ENCODE data around the gene C2CD2. TPM values are rescaled to one million over a fixed set of nuclear protein-coding genes. Genes with fewer than 3 reads are reported as not detected.

Gene C2CD2
- polyA plus RNA-seq, 1 of the 3 experiments (the other 2 are of a cell fraction), result 9.7 TPM

GRCh38 chr21:41956926-41957729 is 3.3 kb upstream of the C2CD2 start:
- no peaks in the 10 kb centered on the region for H3K36me3 ChIP-seq (replicated peaks in 1 of 2; ENCODE audit: control insufficient read depth in 1 of 2, insufficient read depth in 2 of 2, low read length in 1 of 2)
- peak overlapping the region; percentile 51 for H3K4me2 ChIP-seq
- DNase-seq, result no peak
- H3K4me3 ChIP-seq (ENCODE audit: low read depth in 2 of 2, low read length in 1 of 2), result no peak overlapping the region
- TF ChIP-seq NFIC (IDR thresholded peaks at IDR 0.05; ENCODE audit: borderline replicate concordance) (0 out of 2 replicates have a peak, but pooled peaks have one; percentile 12), CTCF (IDR thresholded peaks at IDR 0.05) (peak; percentile 6; the same call in 1 of the 2 replicates), MAX (IDR thresholded peaks at IDR 0.05; ENCODE audit: low read depth) (no peak), TAF1 (IDR thresholded peaks at IDR 0.05; ENCODE audit: borderline replicate concordance, low read depth, low read length) (no peak), SMC3 (IDR thresholded peaks at IDR 0.05; ENCODE audit: low read depth, low read length) (no peak), TCF12 (IDR thresholded peaks at IDR 0.05) (0 out of 2 replicates have a peak, but pooled peaks have one; percentile 42), PBX3 (IDR thresholded peaks at IDR 0.05) (peak; percentile 37; the same call in 1 of the 2 replicates)
- H3K79me2 ChIP-seq (ENCODE audit: insufficient read depth), result peaks cover 10% of the 10 kb centered on the region
- H4K20me1 ChIP-seq (ENCODE audit: insufficient read depth), result no peaks in the 10 kb centered on the region
- peak overlapping the region; percentile 28; the same call in 1 of the 2 replicates for H3K9ac ChIP-seq
- no peaks in the 10 kb centered on the region for H3K27me3 ChIP-seq (ENCODE audit: insufficient read depth)
- peaks cover 32% of the 10 kb centered on the region for H3F3A ChIP-seq (replicated peaks; ENCODE audit: insufficient read depth)
- CTCF ChIA-PET, result interaction anchor here (0.6 kb wide), 1 partner anchor 1541 kb away, joined by 3 read pairs; no protein-coding TSS in a partner anchor
- no peaks in the 10 kb centered on the region for H3K9me2 ChIP-seq
- peak overlapping the region; percentile 32 for H2AFZ ChIP-seq (ENCODE audit: low read depth)
- POLR2A ChIA-PET, result no interaction called here
- 70% methylated on average over 8 of the region's 9 CpGs for WGBS (ENCODE audit: low lambda C conversion rate)
- peak overlapping the region; percentile 44 to 87; a peak in 3 of 4 replicates for H3K27ac ChIP-seq (ENCODE audit: low read depth in 2 of 2, low read length in 1 of 2)
- H3K4me1 ChIP-seq (ENCODE audit: control insufficient read depth in 1 of 2, insufficient read depth in 2 of 2, low read depth in 1 of 2, low read length in 1 of 2), result peaks cover 17 to 32% of the 10 kb centered on the region in 2 experiments; a peak in 3 of 4 replicates
- no peaks in the 10 kb centered on the region for H3K9me3 ChIP-seq

GRCh38 chr21:41955516-41955915 is 1.7 kb upstream of the C2CD2 start:
- no peak overlapping the region for H3K9ac ChIP-seq
- no peak overlapping the region for H3K27ac ChIP-seq (ENCODE audit: low read depth in 2 of 2, low read length in 1 of 2)
- ChIA-PET CTCF (no interaction called here), POLR2A (no interaction called here)
- H3K9me2 ChIP-seq, result no peaks in the 10 kb centered on the region
- no peaks in the 10 kb centered on the region for H4K20me1 ChIP-seq (ENCODE audit: insufficient read depth)
- H3K27me3 ChIP-seq (ENCODE audit: insufficient read depth), result no peaks in the 10 kb centered on the region
- H2AFZ ChIP-seq (ENCODE audit: low read depth), result no peak overlapping the region
- 96% methylated on average over 10 of the region's 10 CpGs for WGBS (ENCODE audit: low lambda C conversion rate)
- no peak overlapping the region for H3K4me2 ChIP-seq
- H3K4me3 ChIP-seq (ENCODE audit: low read depth in 2 of 2, low read length in 1 of 2), result no peak overlapping the region
- no peaks in the 10 kb centered on the region for H3K36me3 ChIP-seq (replicated peaks in 1 of 2; ENCODE audit: control insufficient read depth in 1 of 2, insufficient read depth in 2 of 2, low read length in 1 of 2)
- peaks cover 32% of the 10 kb centered on the region for H3F3A ChIP-seq (replicated peaks; ENCODE audit: insufficient read depth)
- no peaks in the 10 kb centered on the region for H3K9me3 ChIP-seq
- H3K79me2 ChIP-seq (ENCODE audit: insufficient read depth), result peaks cover 26% of the 10 kb centered on the region
- peaks cover 17 to 32% of the 10 kb centered on the region in 2 experiments; a peak in 3 of 4 replicates for H3K4me1 ChIP-seq (ENCODE audit: control insufficient read depth in 1 of 2, insufficient read depth in 2 of 2, low read depth in 1 of 2, low read length in 1 of 2)
- no peak for DNase-seq
- TF ChIP-seq TEAD4 (IDR thresholded peaks at IDR 0.05; ENCODE audit: borderline replicate concordance, insufficient read depth), result no peak
- no peak for TF ChIP-seq RCOR1 (IDR thresholded peaks at IDR 0.05; ENCODE audit: low read length)
- TF ChIP-seq RFX5 (IDR thresholded peaks at IDR 0.05; ENCODE audit: low read length), result no peak
- TF ChIP-seq FOXM1 (IDR thresholded peaks at IDR 0.05; ENCODE audit: low read depth), result no peak
- no peak for TF ChIP-seq PBX3 (IDR thresholded peaks at IDR 0.05)
- no peak for TF ChIP-seq SIN3A (IDR thresholded peaks at IDR 0.05; ENCODE audit: borderline replicate concordance, low read depth, low read length)
- TF ChIP-seq FOXJ3 (CRISPR knock-in tag; IDR thresholded peaks at IDR 0.05), result no peak
- TF ChIP-seq GATA2 (CRISPR knock-in tag; IDR thresholded peaks at IDR 0.05), result no peak
- TF ChIP-seq ZBTB33 (IDR thresholded peaks at IDR 0.05; ENCODE audit: borderline replicate concordance, low read depth), result no peak
- TF ChIP-seq IRF3 (IDR thresholded peaks at IDR 0.05; ENCODE audit: low read depth, low read length), result no peak
- TF ChIP-seq POLR2AphosphoS5 (IDR thresholded peaks at IDR 0.05; ENCODE audit: low read depth, low read length), result no peak
